ENCODE measurements around the gene FARP1.

- no peak for TF ChIP-seq EZH2 (IDR thresholded peaks at IDR 0.05; ENCODE audit: low read depth, low read length, severe bottlenecking)
- no peak for TF ChIP-seq RAD21 (IDR thresholded peaks at IDR 0.05 in 1 of 2, conservative IDR thresholded peaks at IDR 0.05 in 1 of 2; ENCODE audit: low read depth in 2 of 2, low read length in 2 of 2)
- TF ChIP-seq, protein P1, sequence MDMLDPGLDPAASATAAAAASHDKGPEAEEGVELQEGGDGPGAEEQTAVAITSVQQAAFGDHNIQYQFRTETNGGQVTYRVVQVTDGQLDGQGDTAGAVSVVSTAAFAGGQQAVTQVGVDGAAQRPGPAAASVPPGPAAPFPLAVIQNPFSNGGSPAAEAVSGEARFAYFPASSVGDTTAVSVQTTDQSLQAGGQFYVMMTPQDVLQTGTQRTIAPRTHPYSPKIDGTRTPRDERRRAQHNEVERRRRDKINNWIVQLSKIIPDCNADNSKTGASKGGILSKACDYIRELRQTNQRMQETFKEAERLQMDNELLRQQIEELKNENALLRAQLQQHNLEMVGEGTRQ (IDR thresholded peaks at IDR 0.05; ENCODE audit: low read length), result no peak
- no peak for TF ChIP-seq HDAC6 (IDR thresholded peaks at IDR 0.05; ENCODE audit: low read depth, low read length)
- TF ChIP-seq KDM1A (IDR thresholded peaks at IDR 0.05; ENCODE audit: borderline replicate concordance, low read length), result no peak
- TF ChIP-seq, protein P2, sequence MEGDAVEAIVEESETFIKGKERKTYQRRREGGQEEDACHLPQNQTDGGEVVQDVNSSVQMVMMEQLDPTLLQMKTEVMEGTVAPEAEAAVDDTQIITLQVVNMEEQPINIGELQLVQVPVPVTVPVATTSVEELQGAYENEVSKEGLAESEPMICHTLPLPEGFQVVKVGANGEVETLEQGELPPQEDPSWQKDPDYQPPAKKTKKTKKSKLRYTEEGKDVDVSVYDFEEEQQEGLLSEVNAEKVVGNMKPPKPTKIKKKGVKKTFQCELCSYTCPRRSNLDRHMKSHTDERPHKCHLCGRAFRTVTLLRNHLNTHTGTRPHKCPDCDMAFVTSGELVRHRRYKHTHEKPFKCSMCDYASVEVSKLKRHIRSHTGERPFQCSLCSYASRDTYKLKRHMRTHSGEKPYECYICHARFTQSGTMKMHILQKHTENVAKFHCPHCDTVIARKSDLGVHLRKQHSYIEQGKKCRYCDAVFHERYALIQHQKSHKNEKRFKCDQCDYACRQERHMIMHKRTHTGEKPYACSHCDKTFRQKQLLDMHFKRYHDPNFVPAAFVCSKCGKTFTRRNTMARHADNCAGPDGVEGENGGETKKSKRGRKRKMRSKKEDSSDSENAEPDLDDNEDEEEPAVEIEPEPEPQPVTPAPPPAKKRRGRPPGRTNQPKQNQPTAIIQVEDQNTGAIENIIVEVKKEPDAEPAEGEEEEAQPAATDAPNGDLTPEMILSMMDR (IDR thresholded peaks at IDR 0.05; ENCODE audit: control extremely low read depth in 1 of 3, insufficient read depth in 1 of 3, low read depth in 1 of 3, low read length in 3 of 3), result no peak
- no peak for TF ChIP-seq CHD1 (IDR thresholded peaks at IDR 0.05; ENCODE audit: low read depth, low read length)
- no peak for TF ChIP-seq JUND (IDR thresholded peaks at IDR 0.05; ENCODE audit: low read length)
- TF ChIP-seq POLR2A (IDR thresholded peaks at IDR 0.05; ENCODE audit: control extremely low read depth in 1 of 2, low read depth in 2 of 2, low read length in 2 of 2), result no peak
- TF ChIP-seq RFX5 (IDR thresholded peaks at IDR 0.05; ENCODE audit: borderline replicate concordance, low read depth, low read length), result no peak
- TF ChIP-seq POLR2AphosphoS5 (IDR thresholded peaks at IDR 0.05; ENCODE audit: low read depth, low read length), result no peak
- TF ChIP-seq CEBPB (IDR thresholded peaks at IDR 0.05; ENCODE audit: low read depth, low read length), result no peak
These were observed 89.6 kb downstream of the FARP1 start for GRCh38 chr13:98232456-98232855.

Measured in H1 (cell line).